ENCODE data around the gene C10orf71. TPM values are rescaled to one million over a fixed set of nuclear protein-coding genes. Genes with fewer than 3 reads are reported as not detected.

C10orf71 gene
- total RNA-seq, 1 donor = not detected

GRCh38 chr10:49369216-49370162 is 70.5 kb downstream of the C10orf71 start:
- H3K4me3 ChIP-seq (ENCODE audit: low read length) = no peak overlapping the region
- H3K4me1 ChIP-seq (ENCODE audit: insufficient read depth, low read length) = no peaks in the 10 kb centered on the region
- no peaks in the 10 kb centered on the region for H3K27me3 ChIP-seq (ENCODE audit: insufficient read depth, low read length)
- H3K9me3 ChIP-seq (ENCODE audit: low read depth, low read length) = no peaks in the 10 kb centered on the region

- H3K27me3 ChIP-seq (ENCODE audit: insufficient read depth, low read length) = no peaks in the 10 kb centered on the region
- no peak overlapping the region for H3K4me3 ChIP-seq (ENCODE audit: low read length)
- no peaks in the 10 kb centered on the region for H3K4me1 ChIP-seq (ENCODE audit: insufficient read depth, low read length)
- no peaks in the 10 kb centered on the region for H3K9me3 ChIP-seq (ENCODE audit: low read depth, low read length)
Observed at GRCh38 chr10:49370326-49371100, 71.5 kb downstream of the C10orf71 start.

GRCh38 chr10:49371967-49372366 is 73.0 kb downstream of the C10orf71 start:
- Histone ChIP-seq H3K4me1 (ENCODE audit: insufficient read depth, low read length) (no peaks in the 10 kb centered on the region), H3K9me3 (ENCODE audit: low read depth, low read length) (no peaks in the 10 kb centered on the region), H3K4me3 (ENCODE audit: low read length) (no peak overlapping the region)

GRCh38 chr10:49373361-49373760 is 74.4 kb downstream of the C10orf71 start:
- Histone ChIP-seq H3K4me3 (ENCODE audit: low read length) (no peak overlapping the region), H3K27me3 (ENCODE audit: insufficient read depth, low read length) (no peaks in the 10 kb centered on the region), H3K9me3 (ENCODE audit: low read depth, low read length) (no peaks in the 10 kb centered on the region), H3K4me1 (ENCODE audit: insufficient read depth, low read length) (no peaks in the 10 kb centered on the region)

More at GRCh38 chr10:49371967-49372366, 73.0 kb downstream of the C10orf71 start:
- H3K27me3 ChIP-seq (ENCODE audit: insufficient read depth, low read length) = no peaks in the 10 kb centered on the region

GRCh38 chr10:49374740-49375139 is 75.8 kb downstream of the C10orf71 start:
- H3K4me3 ChIP-seq (ENCODE audit: low read length) = no peak overlapping the region
- no peaks in the 10 kb centered on the region for H3K4me1 ChIP-seq (ENCODE audit: insufficient read depth, low read length)
- H3K27me3 ChIP-seq (ENCODE audit: insufficient read depth, low read length) = no peaks in the 10 kb centered on the region
- H3K9me3 ChIP-seq (ENCODE audit: low read depth, low read length) = no peaks in the 10 kb centered on the region

- no peaks in the 10 kb centered on the region for H3K27me3 ChIP-seq (ENCODE audit: insufficient read depth, low read length)
- no peaks in the 10 kb centered on the region for H3K4me1 ChIP-seq (ENCODE audit: insufficient read depth, low read length)
- H3K4me3 ChIP-seq (ENCODE audit: low read length) = no peak overlapping the region
- no peaks in the 10 kb centered on the region for H3K9me3 ChIP-seq (ENCODE audit: low read depth, low read length)
Observed at GRCh38 chr10:49375611-49376010, 76.6 kb downstream of the C10orf71 start.

Other genes starting within 250 kb of the C10orf71 start
- 0.10 TPM for gene VSTM4, start 183.6 kb upstream of the C10orf71 start, total RNA-seq
- not detected for gene FAM170B, start 165.1 kb upstream of the C10orf71 start, total RNA-seq
- gene TMEM273, start 110.8 kb upstream of the C10orf71 start, total RNA-seq = 3.5 TPM
- not detected for gene DRGX, start 96.9 kb downstream of the C10orf71 start, total RNA-seq
- gene ERCC6, start 240.0 kb downstream of the C10orf71 start, total RNA-seq = 32.7 TPM

Measured in mononuclear cell (primary cell).